ENCODE results near the gene STK16. TPM values are rescaled to one million over a fixed set of nuclear protein-coding genes. Genes with fewer than 3 reads are reported as not detected.
A peak's percentile ranks its signal among the peaks of the same experiment; 100 is the strongest.

The STK16 gene
- total RNA-seq, 2 experiments from 2014 or later = 11.2 to 14.1 TPM

DNA sequence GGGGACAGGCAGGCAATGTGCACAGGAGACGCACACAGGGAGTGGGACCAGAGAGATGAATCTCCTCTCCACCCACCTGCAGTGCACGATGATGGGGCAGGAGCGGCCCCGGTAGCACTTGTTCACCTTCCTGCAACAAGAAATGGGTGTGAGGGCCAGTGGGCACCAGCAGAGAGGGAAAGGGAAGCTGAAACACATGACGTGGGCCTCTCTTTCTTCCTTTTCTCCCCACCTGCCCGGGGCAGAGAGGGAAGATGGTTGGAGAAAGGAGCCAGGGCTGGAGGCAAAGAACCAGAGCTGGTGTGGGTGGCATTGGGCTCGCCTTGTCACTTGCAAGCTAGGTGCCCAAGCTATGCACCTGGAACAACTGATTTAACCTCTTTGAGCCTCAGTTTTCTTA, 46.1 kb downstream of the STK16 start:
- ChIA-PET CTCF (interaction anchor here (1.4 kb wide), 1 partner anchor 131 kb away, joined by 3 read pairs; the partner anchor contains the start of gene NHEJ1), POLR2A (interaction anchor here (0.6 kb wide), 1 partner anchor 399 kb away, joined by 3 read pairs; no protein-coding TSS in a partner anchor)
- Mint-ChIP-seq H3K27ac (no peak overlapping the region), H3K4me1 (ENCODE audit: low read depth) (peaks cover 19% of the 10 kb centered on the region), H3K27me3 (no peaks in the 10 kb centered on the region), H3K9me3 (no peaks in the 10 kb centered on the region), H3K4me3 (no peak overlapping the region), H3K36me3 (ENCODE audit: low read depth) (peaks cover 5% of the 10 kb centered on the region)
- H3K27me3 ChIP-seq (ENCODE audit: control insufficient read depth in 1 of 2, insufficient read depth in 2 of 2, low read length in 2 of 2) = no peaks in the 10 kb centered on the region
- DNase-seq = no peak
- H3K27ac ChIP-seq (ENCODE audit: low read depth in 1 of 2, low read length in 2 of 2) = no peak overlapping the region
- H3K9me3 ChIP-seq (ENCODE audit: control insufficient read depth in 1 of 2, insufficient read depth in 1 of 2, low read length in 2 of 2) = no peaks in the 10 kb centered on the region
- H3K36me3 ChIP-seq (ENCODE audit: insufficient read depth, low read length) = peaks cover 2% of the 10 kb centered on the region
- peaks cover 16% of the 10 kb centered on the region for H3K4me1 ChIP-seq (ENCODE audit: insufficient read depth, low read length)
- H3K4me3 ChIP-seq (ENCODE audit: low read length) = no peak overlapping the region
- intact Hi-C loops (cut with DNase I, micrococcal nuclease) = loop anchor here in 1 of 2 experiments (5.0 to 10.0 kb wide), 2 partner anchors 64 to 253 kb away; partner anchors contain the start of genes ANKZF1, ATG9A, CHPF and TMEM198
- no peak for TF ChIP-seq CTCF (IDR thresholded peaks at IDR 0.05)
- ATAC-seq (ENCODE audit: poor library complexity) = no peak

DNA sequence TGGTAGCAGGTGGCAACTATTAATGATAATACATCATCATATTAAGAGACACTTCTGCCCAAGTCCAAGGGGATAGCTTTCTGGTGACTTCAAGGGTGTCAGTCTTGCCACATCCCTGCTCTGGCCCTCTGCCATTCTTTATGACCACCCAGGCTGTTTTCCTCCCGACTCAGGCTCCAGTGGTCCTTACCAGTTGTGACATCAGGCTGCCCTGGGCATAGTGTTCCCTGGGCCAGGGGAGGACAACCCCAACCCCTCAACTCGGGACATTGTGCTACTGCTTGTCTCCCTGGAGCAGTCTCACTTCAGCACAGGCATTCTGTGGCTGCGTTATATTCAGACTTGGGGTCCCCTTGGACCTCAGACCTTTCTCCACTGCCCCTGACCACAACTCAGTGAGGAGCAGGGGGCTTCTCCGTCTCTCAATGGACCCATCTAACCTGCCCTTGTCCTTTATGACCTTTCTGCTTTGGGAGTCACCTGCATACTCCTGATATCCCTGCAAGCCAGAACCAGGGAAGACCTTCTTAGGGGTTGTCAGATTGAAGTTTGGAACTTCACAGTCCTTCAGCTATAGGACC, 46.7 kb downstream of the STK16 start:
- H3K27me3 ChIP-seq (ENCODE audit: control insufficient read depth in 1 of 2, insufficient read depth in 2 of 2, low read length in 2 of 2) = no peaks in the 10 kb centered on the region
- no peak for TF ChIP-seq CTCF (IDR thresholded peaks at IDR 0.05)
- H3K27me3 Mint-ChIP-seq = no peaks in the 10 kb centered on the region
- no peak overlapping the region for H3K4me3 Mint-ChIP-seq
- DNase-seq (no peak), ATAC-seq (ENCODE audit: poor library complexity) (no peak)
- intact Hi-C loops (cut with DNase I, micrococcal nuclease) = loop anchor here in 1 of 2 experiments (1.0 to 10.0 kb wide), 3 partner anchors 11 to 253 kb away; partner anchors contain the start of genes ANKZF1, ATG9A, CHPF and TMEM198
- no peaks in the 10 kb centered on the region for H3K9me3 Mint-ChIP-seq
- H3K4me3 ChIP-seq (ENCODE audit: low read length) = no peak overlapping the region
- H3K4me1 Mint-ChIP-seq (ENCODE audit: low read depth) = peaks cover 25% of the 10 kb centered on the region
- CTCF ChIA-PET = no interaction called here
- no peak overlapping the region for H3K27ac Mint-ChIP-seq
- H3K9me3 ChIP-seq (ENCODE audit: control insufficient read depth in 1 of 2, insufficient read depth in 1 of 2, low read length in 2 of 2) = no peaks in the 10 kb centered on the region
- no peaks in the 10 kb centered on the region for H3K36me3 ChIP-seq (ENCODE audit: insufficient read depth, low read length)
- H3K36me3 Mint-ChIP-seq (ENCODE audit: low read depth) = no peaks in the 10 kb centered on the region
- H3K4me1 ChIP-seq (ENCODE audit: insufficient read depth, low read length) = peaks cover 21% of the 10 kb centered on the region
- H3K27ac ChIP-seq (ENCODE audit: low read depth in 1 of 2, low read length in 2 of 2) = no peak overlapping the region
- POLR2A ChIA-PET = interaction anchor here (1.0 kb wide), 1 partner anchor 38 kb away, joined by 3 read pairs; the partner anchor contains the start of gene TUBA4A

DNA sequence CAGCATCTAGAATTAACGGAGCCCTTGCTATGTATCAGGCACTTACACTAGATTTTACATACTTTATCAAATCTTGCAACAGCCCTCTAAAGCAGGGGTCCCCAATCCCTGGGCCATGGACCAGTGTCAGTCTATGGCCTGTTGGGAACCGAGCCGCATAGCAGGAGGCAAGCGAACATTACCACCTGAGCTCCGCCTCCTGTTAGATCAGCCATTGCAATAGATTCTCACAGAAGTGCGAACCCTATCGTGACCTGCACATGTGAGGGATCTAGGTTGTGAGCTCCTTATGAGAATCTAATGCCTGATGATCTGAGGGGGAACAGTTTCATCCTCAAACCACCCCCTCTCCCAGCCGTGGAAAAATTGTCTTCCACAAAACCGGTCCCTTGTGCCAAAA, 47.3 kb downstream of the STK16 start:
- Histone ChIP-seq H3K36me3 (ENCODE audit: insufficient read depth, low read length) (no peaks in the 10 kb centered on the region), H3K27me3 (ENCODE audit: control insufficient read depth in 1 of 2, insufficient read depth in 2 of 2, low read length in 2 of 2) (no peaks in the 10 kb centered on the region), H3K9me3 (ENCODE audit: control insufficient read depth in 1 of 2, insufficient read depth in 1 of 2, low read length in 2 of 2) (no peaks in the 10 kb centered on the region), H3K4me1 (ENCODE audit: insufficient read depth, low read length) (peaks cover 25% of the 10 kb centered on the region), H3K4me3 (ENCODE audit: low read length) (no peak overlapping the region), H3K27ac (ENCODE audit: low read depth in 1 of 2, low read length in 2 of 2) (no peak overlapping the region)
- no peak overlapping the region for H3K27ac Mint-ChIP-seq
- ChIA-PET POLR2A (interaction anchor here (1.0 to 1.3 kb wide), 2 partner anchors 38 to 63 kb away, joined by 3 to 6 read pairs; partner anchors contain the start of genes ANKZF1, ATG9A and TUBA4A), CTCF (no interaction called here)
- no peaks in the 10 kb centered on the region for H3K9me3 Mint-ChIP-seq
- no peak overlapping the region for H3K4me3 Mint-ChIP-seq
- no peaks in the 10 kb centered on the region for H3K27me3 Mint-ChIP-seq
- intact Hi-C loops (cut with DNase I, micrococcal nuclease) = loop anchor here in 1 of 2 experiments (1.0 to 10.0 kb wide), 3 partner anchors 11 to 252 kb away; partner anchors contain the start of genes ANKZF1, ATG9A, CHPF and TMEM198
- H3K4me1 Mint-ChIP-seq (ENCODE audit: low read depth) = peaks cover 27% of the 10 kb centered on the region
- DNase-seq (peak in 1 of 14 experiments; percentile 2), ATAC-seq (ENCODE audit: poor library complexity) (no peak)
- no peaks in the 10 kb centered on the region for H3K36me3 Mint-ChIP-seq (ENCODE audit: low read depth)
- TF ChIP-seq CTCF (IDR thresholded peaks at IDR 0.05) = no peak
